Measurements from ENCODE around the gene CHD5.

DNA sequence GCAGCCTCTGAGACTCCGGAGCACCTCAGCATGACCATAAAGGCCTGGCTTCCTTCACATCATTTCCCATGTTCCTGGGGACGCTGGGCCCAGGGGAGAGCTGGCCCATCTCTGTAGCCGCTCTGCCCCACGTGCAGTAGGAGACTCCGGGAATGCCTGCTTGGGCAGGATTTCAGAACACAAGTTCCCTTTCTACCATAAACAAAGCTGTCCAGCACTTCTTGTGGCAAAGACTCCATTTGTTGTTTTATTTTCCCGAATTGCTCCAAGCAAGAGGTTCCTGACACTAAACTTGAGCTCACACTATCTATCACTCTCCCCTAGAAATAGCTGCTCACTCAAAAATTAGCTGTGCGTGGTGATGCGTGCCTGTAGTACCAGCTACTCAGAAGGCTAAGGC, 21.9 kb downstream of the CHD5 start:
- TF ChIP-seq, protein P1, sequence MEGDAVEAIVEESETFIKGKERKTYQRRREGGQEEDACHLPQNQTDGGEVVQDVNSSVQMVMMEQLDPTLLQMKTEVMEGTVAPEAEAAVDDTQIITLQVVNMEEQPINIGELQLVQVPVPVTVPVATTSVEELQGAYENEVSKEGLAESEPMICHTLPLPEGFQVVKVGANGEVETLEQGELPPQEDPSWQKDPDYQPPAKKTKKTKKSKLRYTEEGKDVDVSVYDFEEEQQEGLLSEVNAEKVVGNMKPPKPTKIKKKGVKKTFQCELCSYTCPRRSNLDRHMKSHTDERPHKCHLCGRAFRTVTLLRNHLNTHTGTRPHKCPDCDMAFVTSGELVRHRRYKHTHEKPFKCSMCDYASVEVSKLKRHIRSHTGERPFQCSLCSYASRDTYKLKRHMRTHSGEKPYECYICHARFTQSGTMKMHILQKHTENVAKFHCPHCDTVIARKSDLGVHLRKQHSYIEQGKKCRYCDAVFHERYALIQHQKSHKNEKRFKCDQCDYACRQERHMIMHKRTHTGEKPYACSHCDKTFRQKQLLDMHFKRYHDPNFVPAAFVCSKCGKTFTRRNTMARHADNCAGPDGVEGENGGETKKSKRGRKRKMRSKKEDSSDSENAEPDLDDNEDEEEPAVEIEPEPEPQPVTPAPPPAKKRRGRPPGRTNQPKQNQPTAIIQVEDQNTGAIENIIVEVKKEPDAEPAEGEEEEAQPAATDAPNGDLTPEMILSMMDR (IDR thresholded peaks at IDR 0.05) = no peak
- TF ChIP-seq POLR2A (IDR thresholded peaks at IDR 0.05) = no peak
- no peak for TF ChIP-seq EP300 (IDR thresholded peaks at IDR 0.05)
